ENCODE data around the gene KIAA1328. TPM values are rescaled to one million over a fixed set of nuclear protein-coding genes. Genes with fewer than 3 reads are reported as not detected.
"Not testable (repeated sequence)": the region's sequence is repeated elsewhere in the genome, so short reads cannot be mapped to it uniquely, and the experiment has no call there.

Gene KIAA1328
- 5.1 TPM for total RNA-seq

GRCh38 chr18:36828630-36829361 lies at the start of gene KIAA1328, which contains the start of gene TPGS2:
KIAA1328 (plus strand) TSS chr18:36829127; CDS start chr18:36829139, 12 bp downstream.
TPGS2 (minus strand) TSS chr18:36829002; CDS start chr18:36828767, 235 bp downstream.
- ATAC-seq: peak; percentile 98

- no peak for ATAC-seq
Observed at GRCh38 chr18:36780748-36781147, 48.2 kb upstream of the KIAA1328 start.

DNA sequence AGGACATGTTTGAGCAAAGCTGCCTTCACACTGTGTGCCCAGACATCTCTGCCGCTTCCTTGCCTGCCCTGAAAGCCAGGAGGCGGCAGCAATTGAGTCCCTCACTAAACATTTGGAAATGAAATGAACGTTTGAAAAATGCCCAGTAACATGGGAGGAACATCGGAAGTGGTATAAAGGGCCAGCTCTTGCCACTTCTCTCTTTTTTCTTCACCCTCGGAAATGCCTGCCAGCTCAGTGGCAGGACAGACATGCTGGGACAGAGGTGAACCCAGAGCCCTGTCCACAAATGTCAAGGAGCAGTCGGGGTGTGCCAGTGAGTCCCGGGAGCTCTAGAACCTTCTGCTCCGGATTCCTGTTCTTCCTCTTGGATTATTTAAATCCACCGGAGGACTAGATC lies 46.2 kb upstream of the KIAA1328 start:
- ATAC-seq: no peak

- ATAC-seq: no peak
Observed at GRCh38 chr18:36783792-36784191, 45.1 kb upstream of the KIAA1328 start.

DNA sequence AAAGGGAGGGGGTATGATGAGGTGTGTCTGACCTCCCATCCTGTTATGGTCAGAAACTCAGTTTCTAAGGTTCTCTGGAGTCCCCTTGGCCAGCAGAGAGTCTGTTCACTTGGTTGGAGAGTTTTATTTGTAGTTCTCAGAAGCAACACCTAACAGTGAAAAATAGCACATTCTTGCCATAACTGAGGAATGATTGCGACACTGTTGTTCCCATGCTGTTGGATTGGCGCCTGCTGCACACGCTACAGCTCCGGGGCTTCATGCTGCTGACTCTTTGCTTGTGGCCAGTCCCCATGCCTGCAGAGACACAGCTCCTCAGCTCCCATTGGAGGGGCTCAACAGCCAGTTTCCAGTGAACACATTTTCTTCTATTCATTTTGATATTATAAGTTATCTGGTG lies 42.2 kb upstream of the KIAA1328 start:
- no peak for ATAC-seq

DNA sequence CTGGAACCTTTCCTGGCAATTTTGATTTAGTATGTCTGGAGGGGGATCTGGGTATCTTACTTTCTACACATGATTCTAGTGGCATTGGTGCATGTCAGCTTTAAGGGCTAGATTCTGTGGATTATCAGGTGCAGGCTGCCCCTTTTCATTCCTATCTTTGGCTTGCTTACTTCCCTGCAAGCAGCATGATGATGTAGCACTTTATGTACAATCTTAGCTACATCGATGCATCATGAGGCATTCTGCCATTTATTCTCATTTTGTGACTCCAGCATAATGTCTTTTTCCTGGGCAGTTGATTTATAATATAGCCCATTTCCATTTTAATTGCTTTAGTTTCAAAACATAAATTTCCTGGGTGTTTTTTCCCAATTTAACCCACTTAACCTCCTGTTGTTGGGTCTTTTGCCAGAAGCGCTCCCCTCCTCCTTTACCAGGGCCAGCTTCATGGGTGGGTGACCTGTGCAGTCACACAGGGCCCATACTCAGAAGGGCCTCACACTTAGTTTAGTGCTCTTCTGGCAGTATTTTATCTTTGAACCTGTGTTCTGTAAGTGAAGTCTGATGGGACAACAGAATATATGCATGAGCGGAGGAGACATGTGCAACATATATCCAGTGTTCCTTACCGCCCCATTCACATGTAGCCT lies 36.2 kb upstream of the KIAA1328 start:
- no peak for ATAC-seq

- no peak for ATAC-seq
Observed at GRCh38 chr18:36798738-36799473, 30.0 kb upstream of the KIAA1328 start.

DNA sequence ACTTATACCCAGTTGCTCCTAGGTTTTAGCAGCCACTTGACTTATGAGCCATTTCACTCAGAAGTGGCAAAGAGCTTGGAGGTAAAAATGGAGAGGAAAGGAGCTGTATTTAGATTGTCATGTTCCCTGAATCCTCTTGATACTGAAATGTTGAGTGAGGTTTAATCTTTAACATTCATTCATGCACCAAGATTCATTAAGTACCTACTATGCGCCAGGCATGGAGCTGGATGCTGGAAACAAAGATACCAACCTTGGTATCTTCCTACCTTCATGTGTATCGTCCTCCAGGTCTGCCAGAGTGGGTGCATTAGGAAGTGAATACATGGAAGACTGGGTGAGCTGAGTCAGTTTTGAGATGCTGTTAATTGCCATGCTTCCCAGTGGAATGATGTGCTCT lies 23.8 kb upstream of the KIAA1328 start:
- no peak for ATAC-seq

GRCh38 chr18:36808681-36809080 lies 20.2 kb upstream of the KIAA1328 start:
- no peak for ATAC-seq

DNA sequence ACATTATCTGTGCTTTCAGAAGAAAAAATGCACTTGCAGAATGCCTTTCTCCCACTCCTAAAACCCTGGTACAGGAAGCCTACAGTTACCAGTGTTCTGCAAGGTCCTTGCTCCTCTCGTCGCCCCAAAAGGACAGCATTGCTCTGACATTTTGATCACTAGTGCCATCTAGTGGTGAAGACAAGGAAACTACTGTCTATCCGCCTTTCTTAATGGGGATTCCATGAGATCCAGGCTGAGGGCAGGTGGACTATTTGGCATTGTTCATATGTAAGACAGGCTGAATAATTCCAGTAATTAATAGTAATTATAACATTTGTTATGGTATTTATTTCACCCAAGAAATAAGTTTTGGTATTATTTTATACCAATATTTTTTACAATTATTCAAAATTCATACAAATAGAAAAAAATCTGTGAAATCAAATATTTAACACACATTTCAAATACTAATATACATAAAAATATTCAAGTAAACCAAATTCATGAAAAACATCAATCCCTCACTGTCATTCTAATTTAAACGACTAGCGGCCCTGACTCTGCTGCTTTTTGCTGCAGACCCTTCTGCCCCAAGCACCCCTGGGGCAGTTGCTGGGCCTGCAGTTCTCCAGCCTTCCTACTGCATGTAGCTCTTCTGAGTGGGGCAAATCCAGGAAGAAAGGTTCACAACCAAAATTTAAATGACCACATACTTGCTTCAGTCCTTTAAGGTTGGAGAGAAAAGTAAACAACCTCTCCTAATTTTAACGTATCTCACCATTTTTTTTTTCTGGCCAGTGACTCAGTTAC lies 19.1 kb upstream of the KIAA1328 start:
- peak; percentile 87 for ATAC-seq

GRCh38 chr18:36811430-36811829 lies 17.5 kb upstream of the KIAA1328 start:
- no peak for ATAC-seq

DNA sequence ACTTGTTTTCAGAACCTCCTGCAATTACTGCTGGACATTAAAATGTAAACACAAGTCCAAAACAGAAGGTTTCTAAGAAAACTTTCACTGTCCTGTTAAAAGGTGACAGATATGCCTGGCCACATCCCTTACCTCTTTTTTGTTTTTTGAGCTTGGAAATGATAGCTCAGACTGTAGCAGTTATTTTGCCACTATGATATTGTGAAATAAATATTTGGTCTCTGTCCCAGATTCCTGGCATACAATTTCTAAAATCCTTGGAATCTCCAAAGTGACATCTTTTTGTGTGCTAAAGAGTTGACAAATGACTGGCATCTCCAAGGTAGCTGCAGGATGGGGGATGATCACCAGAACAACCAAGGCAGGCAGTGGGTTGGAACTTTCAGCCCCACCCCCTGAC lies 17.0 kb upstream of the KIAA1328 start:
- ATAC-seq: no peak

- ATAC-seq: no peak
Observed at GRCh38 chr18:36812678-36813077, 16.2 kb upstream of the KIAA1328 start.

GRCh38 chr18:36813101-36813775 lies 15.7 kb upstream of the KIAA1328 start:
- ATAC-seq: no peak

- no peak for ATAC-seq
Observed at GRCh38 chr18:36813824-36814223, 15.1 kb upstream of the KIAA1328 start.

GRCh38 chr18:36814994-36815393 lies 13.9 kb upstream of the KIAA1328 start:
- ATAC-seq: no peak

DNA sequence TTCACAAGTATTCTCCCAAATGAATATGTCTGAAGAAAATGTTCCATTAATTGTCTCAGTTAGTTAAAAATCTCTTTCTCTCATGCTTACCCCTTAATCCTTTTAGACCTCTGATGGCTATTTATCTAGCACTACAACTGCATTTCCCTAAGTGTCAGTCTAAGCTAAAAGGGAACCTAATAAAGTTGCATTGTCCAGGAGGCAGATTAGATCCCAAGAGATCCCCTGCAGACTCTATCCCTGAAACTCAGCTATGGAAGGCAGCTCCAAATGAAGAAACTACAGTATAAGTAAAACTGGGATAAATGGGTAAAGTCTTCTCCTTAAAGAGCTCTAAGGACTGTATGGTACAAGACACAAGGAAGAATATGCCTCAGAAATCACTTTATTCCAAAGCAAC lies 12.8 kb upstream of the KIAA1328 start:
- not testable (repeated sequence) for ATAC-seq

GRCh38 chr18:36817039-36817438 lies 11.9 kb upstream of the KIAA1328 start:
- ATAC-seq: no peak

DNA sequence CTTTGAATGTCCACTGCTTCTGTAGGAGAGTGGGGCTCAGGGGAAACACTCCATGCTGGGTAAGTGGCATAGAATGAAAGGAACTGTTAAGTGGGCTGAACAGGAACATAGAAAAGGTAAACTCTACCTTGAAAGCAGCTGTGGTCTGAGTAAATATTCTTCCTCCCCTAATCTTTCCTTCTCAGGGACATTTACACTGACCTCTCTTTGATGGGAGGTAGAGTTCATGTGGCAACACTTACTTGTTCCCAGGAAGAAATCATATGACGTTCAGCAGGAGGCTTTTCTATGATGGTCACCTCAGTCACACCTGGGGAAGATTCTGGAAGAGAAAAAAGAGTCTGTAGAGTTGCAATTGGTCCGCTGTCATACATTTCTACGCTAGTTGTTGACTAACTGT lies 10.3 kb upstream of the KIAA1328 start:
- no peak for ATAC-seq

DNA sequence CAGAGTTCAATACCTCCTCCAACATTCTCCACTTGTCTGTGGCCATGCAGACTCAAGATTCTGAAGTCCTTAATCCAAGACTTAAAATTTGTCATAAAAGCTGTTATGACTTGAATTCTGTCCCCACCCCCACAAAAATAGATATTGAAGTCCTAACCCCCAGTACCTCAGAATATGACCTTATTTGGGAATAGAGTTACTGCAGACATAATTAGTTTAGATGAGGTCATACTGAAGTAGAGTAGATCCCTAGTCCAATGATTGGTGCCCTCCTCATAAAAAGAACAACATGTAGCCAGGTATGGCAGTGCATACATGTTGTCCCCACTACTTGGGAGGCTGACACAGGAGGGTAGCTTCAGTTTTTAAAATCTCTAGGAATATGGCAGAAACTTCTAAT lies 9.3 kb upstream of the KIAA1328 start:
- ATAC-seq: no peak

GRCh38 chr18:36821681-36822080 lies 7.2 kb upstream of the KIAA1328 start:
- ATAC-seq: no peak

DNA sequence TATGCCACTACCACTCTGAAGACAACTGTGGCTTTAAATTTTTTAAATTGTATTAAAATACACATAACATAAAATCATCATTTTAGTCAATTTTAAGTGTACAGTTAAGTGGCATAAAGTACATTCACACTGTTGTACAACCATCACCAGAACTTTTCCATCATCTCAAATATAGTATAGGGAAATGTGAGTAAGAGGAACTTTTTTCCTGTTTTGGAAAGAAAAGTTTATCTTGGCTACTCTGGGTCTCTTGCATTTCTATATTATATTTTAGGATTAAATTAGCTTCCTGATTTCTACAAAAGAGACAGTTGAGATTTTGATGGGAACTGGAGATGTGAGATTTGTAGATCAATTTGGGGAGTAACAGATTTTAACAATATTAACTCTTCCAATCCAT lies 3.4 kb upstream of the KIAA1328 start:
- no peak for ATAC-seq

All from esophagus mucosa (tissue), 1 donor.